Mucosa of descending colon (tissue), 3 donors: Measurements from ENCODE around the gene CDH4. TPM values are rescaled to one million over a fixed set of nuclear protein-coding genes. Genes with fewer than 3 reads are reported as not detected.

ENCODE experiments used
- ATAC-seq: fragments of 200-7000 bp; cut with Tn5 transposase; one replicate; pipeline ENCODE4 v1.9.1; 2020; ENCODE audit warnings: mild to moderate bottlenecking, moderate library complexity
- DNase-seq, 3 donors: peaks; one replicate each; pipeline ENCODE4 v3.0.0-alpha.2; 2020
- H3K36me3 ChIP-seq: fragments of 200-600 bp; one replicate; pipeline ENCODE4 v1.8.0; 2021; ENCODE audit warnings: low read depth, mild to moderate bottlenecking
- H3K4me1 ChIP-seq: fragments of 200-600 bp; one replicate; pipeline ENCODE4 v1.8.0; 2021; ENCODE audit warnings: low read depth, mild to moderate bottlenecking
- H3K4me3 ChIP-seq: fragments of 200-600 bp; one replicate; pipeline ENCODE4 v1.8.0; 2021; ENCODE audit warnings: mild to moderate bottlenecking
- H3K9me3 ChIP-seq: fragments of 200-600 bp; one replicate; pipeline ENCODE4 v1.8.0; 2021; ENCODE audit warnings: mild to moderate bottlenecking
- intact Hi-C, 2 donors: fragments of 100-400 bp; cut with DNase I in 1 of 2; cut with micrococcal nuclease in 1 of 2; formaldehyde crosslinking; loops; one replicate each; pipeline versions ENCODE4 v1.11.0 to v1.11.1; 2022; cut with DNase I, micrococcal nuclease
- total RNA-seq, 3 donors: library from RNA; stranded (reverse); fragmentation: NEBNext Ultra II Directional in 2 of 3; extraction: Animal tissue kit (Norgen Biotek cat#: 25700) in 2 of 3; gene quantifications; one replicate each; pipeline versions ENCODE4 v1.2.1 to v1.2.4, GENCODE V29; 2021 to 2023
- TF ChIP-seq, protein P1 (sequence below): fragments of 200-600 bp; IDR thresholded peaks from one replicate; pipeline ENCODE4 v1.8.0; 2022; ENCODE audit warnings: antibody characterized with exemption, mild to moderate bottlenecking
- donor health status: DM: no; HTN: no; CAD: no; lungs with moderate emphysema.
- donor health status: DM: no; HTN: no; CAD: no.
- donor health status: DM: no; HTN: yes; CAD: no.

CDH4 gene
- total RNA-seq, 3 donors from 2014 or later, result 0.16 TPM; not detected in 2

DNA sequence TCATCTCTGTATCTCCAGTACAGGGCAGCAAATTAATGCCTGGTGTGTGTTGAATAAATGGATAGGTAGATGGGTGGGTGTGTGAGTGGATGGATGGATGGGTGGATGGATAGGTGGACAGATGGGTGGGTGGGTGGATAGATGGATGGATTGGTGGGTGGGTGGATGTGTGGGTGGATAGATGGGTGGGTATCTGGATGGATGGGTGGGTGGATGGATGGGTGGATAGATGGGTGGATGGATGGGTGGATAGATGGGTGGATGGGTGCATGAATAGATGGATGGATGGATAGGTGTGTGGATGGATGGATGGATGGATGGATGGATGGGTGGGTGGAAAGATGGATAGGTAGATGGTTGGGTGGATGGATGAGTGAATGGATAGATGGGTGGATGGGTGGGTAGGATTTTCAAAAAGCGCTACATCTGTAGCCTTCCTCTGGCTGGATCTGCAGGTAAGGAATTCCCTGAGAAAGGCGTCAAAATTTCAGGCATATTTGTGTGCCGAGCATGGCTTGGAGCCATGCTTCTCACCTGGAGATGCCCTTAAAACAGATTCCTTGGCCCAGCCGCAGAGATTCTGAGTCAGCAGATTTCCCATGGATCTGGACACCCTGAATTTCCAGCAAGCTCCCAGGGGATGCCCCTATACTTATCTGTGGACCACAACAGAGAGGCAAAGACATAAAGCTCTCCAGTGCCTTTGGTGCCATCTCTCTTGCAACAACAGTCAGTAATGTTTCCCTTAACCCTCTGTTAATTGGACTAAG lies 177.6 kb downstream of the CDH4 start:
- DNase-seq (no peak), ATAC-seq (no peak)
- H3K4me3 ChIP-seq, result no peak overlapping the region
- H3K9me3 ChIP-seq, result peaks cover 2% of the 10 kb centered on the region
- H3K4me1 ChIP-seq, result no peaks in the 10 kb centered on the region
- intact Hi-C loops, result no loop called here
- no peaks in the 10 kb centered on the region for H3K36me3 ChIP-seq
- TF ChIP-seq, protein P1, sequence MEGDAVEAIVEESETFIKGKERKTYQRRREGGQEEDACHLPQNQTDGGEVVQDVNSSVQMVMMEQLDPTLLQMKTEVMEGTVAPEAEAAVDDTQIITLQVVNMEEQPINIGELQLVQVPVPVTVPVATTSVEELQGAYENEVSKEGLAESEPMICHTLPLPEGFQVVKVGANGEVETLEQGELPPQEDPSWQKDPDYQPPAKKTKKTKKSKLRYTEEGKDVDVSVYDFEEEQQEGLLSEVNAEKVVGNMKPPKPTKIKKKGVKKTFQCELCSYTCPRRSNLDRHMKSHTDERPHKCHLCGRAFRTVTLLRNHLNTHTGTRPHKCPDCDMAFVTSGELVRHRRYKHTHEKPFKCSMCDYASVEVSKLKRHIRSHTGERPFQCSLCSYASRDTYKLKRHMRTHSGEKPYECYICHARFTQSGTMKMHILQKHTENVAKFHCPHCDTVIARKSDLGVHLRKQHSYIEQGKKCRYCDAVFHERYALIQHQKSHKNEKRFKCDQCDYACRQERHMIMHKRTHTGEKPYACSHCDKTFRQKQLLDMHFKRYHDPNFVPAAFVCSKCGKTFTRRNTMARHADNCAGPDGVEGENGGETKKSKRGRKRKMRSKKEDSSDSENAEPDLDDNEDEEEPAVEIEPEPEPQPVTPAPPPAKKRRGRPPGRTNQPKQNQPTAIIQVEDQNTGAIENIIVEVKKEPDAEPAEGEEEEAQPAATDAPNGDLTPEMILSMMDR, result no peak

DNA sequence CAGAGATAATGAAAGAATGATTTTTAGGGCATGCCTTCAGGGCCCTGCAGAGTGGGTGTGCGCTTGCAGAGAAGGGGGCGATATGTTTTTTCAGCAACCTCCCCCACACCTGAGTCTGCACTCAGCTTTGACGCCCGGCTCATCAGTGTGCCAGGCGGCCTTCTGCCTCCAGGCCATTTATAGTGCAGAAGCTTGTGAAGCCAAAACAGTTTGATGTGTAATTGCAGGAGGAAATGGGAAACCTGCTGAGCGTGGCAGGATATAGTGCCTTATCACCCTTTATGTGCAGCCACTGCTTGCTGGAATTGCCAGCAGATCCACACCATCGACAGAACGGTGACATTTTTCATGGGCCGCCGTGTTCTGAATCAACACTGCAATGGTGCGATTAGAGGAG lies 178.2 kb downstream of the CDH4 start:
- H3K4me3 ChIP-seq, result no peak overlapping the region
- no peak for ATAC-seq
- no peaks in the 10 kb centered on the region for H3K36me3 ChIP-seq
- intact Hi-C loops, result no loop called here
- peaks cover 2% of the 10 kb centered on the region for H3K9me3 ChIP-seq
- no peak for DNase-seq
- no peaks in the 10 kb centered on the region for H3K4me1 ChIP-seq
- TF ChIP-seq, protein P1, result no peak

DNA sequence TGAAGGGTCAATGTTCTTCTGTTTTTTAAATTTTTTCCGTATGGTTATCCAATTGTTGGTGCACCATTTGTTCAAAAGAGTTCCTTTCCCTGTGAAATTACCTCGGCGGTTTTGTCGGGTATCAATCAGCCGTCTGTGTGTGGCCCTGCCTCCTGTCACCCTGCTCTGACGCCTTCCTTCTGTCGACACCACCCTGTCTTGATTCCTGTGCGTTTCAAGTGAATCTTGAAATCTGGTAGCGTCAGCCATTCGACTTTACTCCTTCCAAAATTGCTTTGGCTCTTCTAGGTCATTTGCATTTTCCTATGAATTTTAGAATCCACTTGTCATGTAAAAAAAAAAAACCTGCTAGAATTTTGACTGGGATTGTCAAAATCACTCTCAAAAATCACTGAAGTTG lies 181.1 kb downstream of the CDH4 start:
- no peak overlapping the region for H3K4me3 ChIP-seq
- no peaks in the 10 kb centered on the region for H3K36me3 ChIP-seq
- intact Hi-C loops, result no loop called here
- no peaks in the 10 kb centered on the region for H3K4me1 ChIP-seq
- TF ChIP-seq, protein P1, result no peak
- no peak for ATAC-seq
- no peaks in the 10 kb centered on the region for H3K9me3 ChIP-seq
- DNase-seq, result no peak

DNA sequence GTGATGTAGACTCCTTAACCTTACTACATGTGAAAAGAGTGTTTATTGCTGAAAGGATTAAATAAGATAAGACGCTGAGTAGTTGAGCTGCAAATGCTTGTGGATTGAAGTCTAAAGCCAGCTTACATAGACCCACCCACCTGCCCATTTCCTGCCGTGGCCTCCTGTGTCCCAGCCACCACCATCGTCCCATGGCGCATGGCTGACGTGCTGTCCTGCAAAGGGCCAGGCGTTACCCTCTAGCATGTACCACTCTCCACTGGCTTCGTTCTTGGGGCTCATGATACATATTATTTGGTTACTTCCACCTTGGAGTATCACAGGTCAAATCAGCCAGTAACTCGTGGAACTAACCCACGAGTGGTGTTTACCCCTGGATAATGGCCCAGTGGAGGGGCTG lies 181.8 kb downstream of the CDH4 start:
- H3K4me3 ChIP-seq, result no peak overlapping the region
- H3K4me1 ChIP-seq, result no peaks in the 10 kb centered on the region
- intact Hi-C loops, result no loop called here
- DNase-seq (no peak), ATAC-seq (no peak)
- H3K36me3 ChIP-seq, result no peaks in the 10 kb centered on the region
- TF ChIP-seq, protein P1, result no peak
- H3K9me3 ChIP-seq, result no peaks in the 10 kb centered on the region

DNA sequence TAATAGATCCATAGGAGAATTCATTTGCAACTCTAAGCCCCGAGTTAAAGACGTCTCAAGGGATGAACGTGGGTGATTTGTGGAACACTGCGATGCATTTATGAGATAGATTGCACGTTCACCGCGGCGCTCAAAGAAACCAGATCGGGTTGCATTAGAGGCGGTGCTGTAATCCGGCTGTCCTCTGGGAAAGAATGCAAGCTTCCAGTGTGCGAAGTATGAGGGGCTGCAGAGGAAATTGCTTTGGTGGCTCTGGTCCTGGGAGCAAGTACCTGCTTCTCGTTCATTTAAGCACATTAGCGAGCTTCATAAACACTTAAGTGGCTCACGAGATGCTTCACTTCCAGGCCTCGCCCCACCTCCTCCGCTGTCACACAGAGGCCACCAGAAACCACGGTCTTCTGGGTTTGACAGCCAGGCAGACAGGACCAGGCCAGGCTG lies 182.3 kb downstream of the CDH4 start:
- H3K9me3 ChIP-seq, result no peaks in the 10 kb centered on the region
- DNase-seq (no peak), ATAC-seq (no peak)
- no peak overlapping the region for H3K4me3 ChIP-seq
- no peaks in the 10 kb centered on the region for H3K4me1 ChIP-seq
- intact Hi-C loops, result no loop called here
- H3K36me3 ChIP-seq, result no peaks in the 10 kb centered on the region
- TF ChIP-seq, protein P1, result no peak
